GM19438 (cell line): ENCODE data around the gene CDH3.

Experiments
- ATAC-seq: cut with Tn5 transposase; IDR thresholded peaks from one replicate; pipeline ENCODE4 v1.9.1; 2021; ENCODE audit warnings: low read depth; ENCODE audit not compliant: unreplicated experiment

CDH3 gene

GRCh38 chr16:68734782-68735181 lies 89.7 kb downstream of the CDH3 start:
- no peak for ATAC-seq

GRCh38 chr16:68736561-68736960 lies 91.5 kb downstream of the CDH3 start:
- ATAC-seq, result no peak

- ATAC-seq, result no peak
Observed at GRCh38 chr16:68737046-68737729, 92.1 kb downstream of the CDH3 start, which contains the start of gene CDH1. Gene CDH1 (plus strand): TSS chr16:68737292. CDS start chr16:68737416, 124 bp downstream.

- no peak for ATAC-seq
Observed at GRCh38 chr16:68737730-68738629, 92.9 kb downstream of the CDH3 start.

GRCh38 chr16:68739964-68740627 lies 95.0 kb downstream of the CDH3 start:
- ATAC-seq, result no peak

GRCh38 chr16:68740628-68741346 lies 95.7 kb downstream of the CDH3 start:
- no peak for ATAC-seq

- no peak for ATAC-seq
Observed at GRCh38 chr16:68743664-68744063, 98.6 kb downstream of the CDH3 start.

GRCh38 chr16:68744744-68745280 lies 99.7 kb downstream of the CDH3 start:
- ATAC-seq, result no peak

- no peak for ATAC-seq
Observed at GRCh38 chr16:68746951-68747350, 101.8 kb downstream of the CDH3 start.

- ATAC-seq, result no peak
Observed at GRCh38 chr16:68749432-68749831, 104.3 kb downstream of the CDH3 start.
